Right forelimb (tissue), 1 donor: ENCODE measurements around the gene SLC39A1.
"Not testable (repeated sequence)": the region's sequence is repeated elsewhere in the genome, so short reads cannot be mapped to it uniquely, and the experiment has no call there.

ENCODE experiments used
- DNase-seq: peaks from one replicate; pipeline ENCODE4 v3.0.0-alpha.2; 2018

SLC39A1 gene

GRCh38 chr1:153928791-153929341, 34.5 kb downstream of the SLC39A1 start:
- no peak for DNase-seq

- no peak for DNase-seq
Observed at GRCh38 chr1:153928245-153928644, 35.1 kb downstream of the SLC39A1 start.

- no peak for DNase-seq
Observed at GRCh38 chr1:153926405-153926804, 36.9 kb downstream of the SLC39A1 start.

- DNase-seq: peak; percentile 98
Observed at GRCh38 chr1:153922972-153923925, 40.1 kb downstream of the SLC39A1 start, which contains the start of gene GATAD2B. TSS of gene GATAD2B (minus strand) at chr1:153922972. CDS start at chr1:153828347, 94,625 bp downstream.

GRCh38 chr1:153922076-153922971, 41.0 kb downstream of the SLC39A1 start:
- DNase-seq: peak; percentile 59

- DNase-seq: no peak
Observed at GRCh38 chr1:153921803-153922075, 41.6 kb downstream of the SLC39A1 start.

- DNase-seq: no peak
Observed at GRCh38 chr1:153921080-153921802, 42.1 kb downstream of the SLC39A1 start.

- DNase-seq: no peak
Observed at GRCh38 chr1:153919876-153920852, 43.2 kb downstream of the SLC39A1 start.

- no peak for DNase-seq
Observed at GRCh38 chr1:153916297-153916696, 47.0 kb downstream of the SLC39A1 start.

- no peak for DNase-seq
Observed at GRCh38 chr1:153912349-153912748, 51.0 kb downstream of the SLC39A1 start.

- DNase-seq: not testable (repeated sequence)
Observed at GRCh38 chr1:153910560-153910959, 52.8 kb downstream of the SLC39A1 start.
